GM19238 (cell line): ENCODE data around the gene RAB7B.
"Not testable (repeated sequence)": the region's sequence is repeated elsewhere in the genome, so short reads cannot be mapped to it uniquely, and the experiment has no call there.

ENCODE experiments used
- DNase-seq: peaks from one replicate; pipeline ENCODE4 v3.0.0; 2011; ENCODE audit warnings: low spot score; ENCODE audit not compliant: insufficient read length

The RAB7B gene

DNA sequence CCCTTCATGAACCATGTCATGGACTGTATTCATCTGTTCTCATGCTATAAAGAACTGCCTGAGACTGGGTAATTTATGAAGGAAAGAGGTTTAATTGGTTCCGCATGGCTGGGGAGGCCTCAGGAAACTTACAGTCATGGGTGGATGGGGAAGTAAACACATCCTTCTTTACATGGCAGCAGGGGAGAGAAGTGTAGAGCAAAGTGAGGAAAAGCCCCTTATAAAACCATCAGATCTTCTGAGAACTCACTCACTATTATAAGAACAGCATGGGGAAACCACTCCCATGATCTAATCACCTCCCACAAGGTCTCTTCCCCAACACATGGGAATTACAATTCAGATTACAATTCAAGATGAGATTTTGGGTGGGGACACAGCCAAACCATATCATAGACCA is 6.6 kb downstream of the RAB7B start:
- DNase-seq: not testable (repeated sequence)

DNA sequence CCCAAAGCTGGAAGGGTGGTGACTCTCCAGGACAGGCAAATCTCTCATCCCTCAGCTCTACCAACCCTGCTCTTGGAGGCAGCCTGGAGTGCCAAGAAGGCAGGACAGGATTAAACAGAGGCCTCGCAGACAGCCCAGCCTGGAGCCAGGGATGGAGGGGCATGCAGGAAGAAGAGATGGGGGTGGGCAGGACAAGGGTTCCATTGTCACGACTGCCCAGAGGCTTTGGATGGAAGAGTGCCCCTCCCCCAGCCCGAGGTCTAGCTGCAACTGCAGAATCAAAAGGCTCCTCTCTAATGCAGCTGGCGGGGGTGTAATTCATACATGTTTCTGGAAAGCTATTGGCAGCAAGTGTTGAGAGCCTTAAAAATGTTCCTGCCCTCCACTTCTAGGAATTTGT is 8.8 kb downstream of the RAB7B start:
- no peak for DNase-seq

DNA sequence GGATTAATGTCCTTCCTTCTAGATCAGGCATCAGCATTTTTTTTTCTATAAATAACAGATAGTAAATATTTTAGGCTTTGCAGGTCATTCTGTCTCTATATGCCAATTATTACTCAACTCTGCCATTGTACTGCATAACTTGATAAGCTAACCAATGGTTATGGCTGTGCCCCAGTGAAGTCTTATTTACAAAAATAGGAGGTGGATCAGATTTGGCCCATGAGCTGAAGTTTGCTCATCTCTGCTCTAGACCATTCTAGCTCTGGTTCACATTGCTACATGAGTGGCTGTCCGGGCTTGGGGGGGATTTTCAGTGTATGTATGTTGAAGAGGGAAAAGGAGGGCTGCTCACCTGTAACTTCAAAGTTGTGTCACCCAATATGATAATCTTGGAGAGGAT is 10.1 kb downstream of the RAB7B start:
- DNase-seq: no peak

DNA sequence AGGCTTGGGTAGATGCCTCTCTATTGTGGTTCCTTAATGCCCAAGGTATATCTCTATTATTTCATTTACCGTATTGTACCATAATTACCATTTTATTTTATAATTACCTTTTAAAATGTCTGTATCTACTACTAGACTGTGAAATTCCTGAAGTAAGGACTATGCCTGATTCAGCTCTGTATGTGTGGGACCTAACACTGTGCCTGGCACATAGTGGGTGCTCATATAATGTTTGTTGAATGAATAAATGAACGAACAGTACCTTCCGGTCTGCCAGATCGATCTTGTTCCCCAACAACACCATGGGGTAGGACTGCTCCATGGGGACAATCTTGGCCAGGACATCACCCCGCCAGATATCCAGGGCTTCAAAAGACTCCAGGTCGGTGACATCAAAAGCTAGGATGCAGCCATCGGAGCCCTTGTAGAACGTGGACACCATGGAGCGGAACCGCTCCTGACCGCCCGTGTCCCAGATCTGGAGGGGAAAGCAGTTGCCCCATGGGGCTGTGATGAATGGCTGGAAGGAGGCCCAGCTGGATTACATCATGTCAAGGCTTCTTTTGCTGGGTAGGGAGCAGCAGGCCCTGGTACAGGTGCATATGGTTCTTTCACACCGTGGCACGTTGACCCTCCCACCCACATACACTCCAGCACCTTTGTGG is 10.8 kb downstream of the RAB7B start:
- DNase-seq: no peak

DNA sequence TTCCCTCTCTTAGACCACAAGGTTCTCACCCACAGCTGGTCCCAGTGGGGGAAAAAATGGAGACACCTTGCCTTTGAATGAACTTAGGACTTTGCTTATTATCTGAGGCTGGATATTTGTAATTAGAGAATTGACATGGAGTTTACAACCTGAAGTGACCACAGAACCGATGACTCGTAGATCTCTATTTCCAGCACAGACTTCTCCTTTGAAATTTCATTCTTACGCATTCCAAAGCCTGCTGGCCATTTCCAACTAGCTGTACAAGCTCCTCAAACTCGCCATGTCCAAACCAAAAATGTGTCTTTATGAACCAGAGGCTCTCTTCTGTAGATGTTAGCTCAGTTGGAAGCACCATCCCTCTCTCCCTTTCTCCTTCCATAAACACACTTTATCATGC is 12.0 kb downstream of the RAB7B start:
- DNase-seq: no peak

DNA sequence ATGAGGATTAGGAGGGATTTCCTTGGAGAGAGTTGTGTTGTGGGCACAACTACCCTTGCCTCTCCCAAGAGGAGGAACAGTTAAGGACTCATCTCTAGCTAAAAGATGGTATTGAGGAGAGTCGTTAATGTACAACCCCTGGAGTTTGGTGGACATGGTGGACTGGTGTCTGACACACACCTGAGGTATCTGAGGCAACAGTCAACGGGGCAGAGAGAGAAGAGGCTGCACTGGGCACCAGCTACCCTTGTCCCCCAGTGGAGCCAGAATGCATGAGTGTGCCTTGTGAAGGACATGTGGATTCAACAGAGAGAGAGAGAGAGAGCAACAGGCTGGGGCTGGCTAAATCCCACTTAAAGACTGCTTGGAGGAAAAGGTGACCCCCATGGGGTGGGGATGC is 13.0 kb downstream of the RAB7B start:
- DNase-seq: no peak

DNA sequence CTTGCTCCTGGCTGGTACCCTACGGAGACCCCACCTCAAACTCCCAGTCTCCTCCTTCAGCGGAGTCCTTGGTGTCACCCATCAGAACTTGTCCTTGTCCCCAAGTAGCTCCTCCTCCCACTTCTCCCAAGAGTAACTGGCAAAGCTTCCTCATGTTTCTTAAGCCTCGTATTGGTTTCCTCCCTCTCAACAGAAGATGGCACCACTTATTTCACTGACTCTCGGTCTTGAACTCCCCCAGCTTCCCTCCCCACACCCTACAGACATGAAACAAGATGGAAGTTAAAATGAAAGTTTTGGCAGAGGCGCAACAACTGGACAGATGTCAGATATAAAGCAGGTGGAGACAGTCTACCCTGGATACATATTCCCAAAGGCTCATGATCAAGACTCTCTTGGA is 13.4 kb downstream of the RAB7B start:
- no peak for DNase-seq

DNA sequence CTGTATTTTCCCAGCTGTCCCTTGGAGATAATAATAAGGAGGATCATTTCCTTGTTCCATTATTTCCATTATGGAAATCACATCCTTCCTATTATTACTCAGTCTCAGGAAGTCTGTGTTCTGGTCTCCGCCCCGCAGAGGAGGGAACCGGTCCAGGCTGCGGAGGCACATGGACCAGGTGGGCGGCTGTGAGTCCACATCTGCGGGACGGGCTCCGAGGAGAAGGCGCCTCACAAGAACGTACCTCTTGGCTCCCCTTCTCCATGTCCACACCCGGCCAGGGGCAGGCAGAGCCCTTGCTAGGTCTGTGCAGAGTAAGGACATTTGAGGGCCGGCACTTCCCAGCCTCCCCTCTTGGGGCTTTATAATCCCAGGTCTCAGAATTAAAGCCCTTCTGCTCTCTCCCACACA is 14.6 kb downstream of the RAB7B start:
- DNase-seq: no peak

DNA sequence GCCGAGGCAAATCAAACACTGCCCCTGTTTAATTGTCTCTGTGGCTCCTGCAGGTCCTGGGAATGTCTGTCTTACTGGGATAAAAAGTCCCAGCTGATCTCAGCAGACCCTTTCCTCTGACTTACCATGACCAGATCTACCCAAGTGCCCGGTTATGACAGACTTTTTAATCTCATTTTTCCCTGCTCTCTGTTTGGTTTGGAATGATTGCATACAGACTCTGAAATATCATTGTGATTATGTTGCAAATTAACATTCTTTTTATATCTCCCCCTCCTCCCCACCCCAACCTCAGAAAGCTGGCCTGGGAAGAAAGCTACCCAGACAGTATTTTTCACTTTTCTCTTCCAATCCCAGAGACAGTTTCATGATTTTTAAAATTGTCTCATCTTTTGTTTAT is 16.3 kb downstream of the RAB7B start:
- DNase-seq: no peak

DNA sequence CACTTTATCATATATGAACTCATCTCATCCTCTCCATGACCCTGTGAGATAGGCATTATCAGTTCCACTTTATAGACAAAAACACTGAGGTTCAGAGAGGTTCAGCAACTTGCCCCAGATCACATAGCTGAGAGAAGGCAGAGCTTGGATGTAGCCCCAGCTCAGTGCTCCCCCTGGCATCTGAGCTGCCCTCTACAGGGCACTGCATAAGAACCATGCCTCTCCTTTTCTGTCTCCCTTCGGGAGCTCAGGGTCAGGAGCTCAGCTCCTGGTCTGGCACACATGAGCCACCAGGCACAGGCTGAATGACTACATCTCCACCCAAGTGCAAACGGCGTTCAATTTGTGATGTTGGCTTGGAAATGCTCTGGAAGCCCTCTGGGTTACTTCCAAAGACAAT is 16.9 kb downstream of the RAB7B start:
- DNase-seq: no peak

DNA sequence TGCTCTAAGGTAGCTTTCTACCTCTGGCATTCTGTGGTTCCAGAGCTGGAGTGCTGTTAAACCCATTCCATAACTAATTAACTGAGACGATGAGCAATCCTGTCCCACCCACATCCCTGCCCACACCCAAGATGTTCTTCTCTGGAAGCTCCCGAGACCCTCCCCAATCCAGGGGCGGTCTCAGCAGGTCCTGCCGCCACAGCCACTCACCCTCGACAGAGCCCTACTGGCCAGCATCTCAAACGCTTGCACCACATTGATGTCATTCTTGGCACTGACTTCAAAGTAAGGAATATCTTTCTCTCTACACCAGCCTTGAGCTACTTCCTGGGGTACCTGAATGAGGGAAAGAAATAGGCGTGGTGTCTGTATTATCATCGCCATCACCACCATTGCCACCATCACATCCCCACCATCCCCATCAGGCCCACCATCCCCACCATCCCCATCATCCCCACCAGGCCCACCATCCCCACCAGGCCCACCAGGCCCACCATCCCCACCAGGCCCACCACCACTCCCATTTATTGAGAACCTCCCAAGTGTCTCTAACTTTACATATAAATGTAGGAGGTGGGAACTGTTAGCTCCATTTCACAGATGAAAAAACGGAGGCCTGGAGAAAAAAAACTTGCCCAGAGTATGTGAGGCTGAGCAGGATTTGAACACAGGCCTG is 17.7 kb downstream of the RAB7B start:
- no peak for DNase-seq

DNA sequence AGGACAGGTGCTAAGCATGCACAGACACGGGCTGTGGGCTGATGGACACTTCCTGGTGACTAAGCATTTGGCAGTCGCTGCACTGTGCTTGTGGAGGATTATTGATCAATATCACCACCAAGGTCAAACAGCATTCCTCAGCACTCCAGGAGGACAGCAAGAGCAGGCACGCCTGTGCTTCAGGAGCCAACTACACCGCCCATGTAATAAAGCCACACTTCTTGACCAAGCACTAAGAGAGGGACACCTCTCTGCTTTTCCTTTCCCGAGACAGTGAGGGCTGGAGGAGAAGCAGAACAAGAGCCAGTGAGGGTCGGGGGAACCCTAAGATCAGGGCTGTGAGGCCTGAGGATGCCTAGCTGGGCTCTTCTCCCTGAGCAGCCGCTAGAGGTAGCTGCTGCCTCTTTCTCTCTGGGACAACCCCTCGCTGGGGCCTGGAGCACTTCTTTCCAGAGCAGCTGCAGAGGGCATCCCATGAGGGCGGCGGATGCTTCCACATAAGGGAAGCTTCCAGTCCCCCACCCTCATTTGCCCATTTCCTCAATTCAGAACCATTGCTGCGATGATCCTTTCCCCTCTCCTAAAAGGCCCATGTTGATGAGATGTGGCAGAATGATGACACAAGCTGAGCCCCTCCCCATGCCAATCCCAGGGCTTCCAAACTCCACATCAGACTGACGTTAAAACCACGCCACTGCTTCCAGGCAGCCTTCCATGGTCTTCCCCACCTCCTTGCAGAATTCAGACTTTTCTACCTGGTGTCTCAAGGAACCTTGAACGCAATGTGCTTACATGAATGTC is 19.1 kb downstream of the RAB7B start:
- peak; percentile 48 for DNase-seq

DNA sequence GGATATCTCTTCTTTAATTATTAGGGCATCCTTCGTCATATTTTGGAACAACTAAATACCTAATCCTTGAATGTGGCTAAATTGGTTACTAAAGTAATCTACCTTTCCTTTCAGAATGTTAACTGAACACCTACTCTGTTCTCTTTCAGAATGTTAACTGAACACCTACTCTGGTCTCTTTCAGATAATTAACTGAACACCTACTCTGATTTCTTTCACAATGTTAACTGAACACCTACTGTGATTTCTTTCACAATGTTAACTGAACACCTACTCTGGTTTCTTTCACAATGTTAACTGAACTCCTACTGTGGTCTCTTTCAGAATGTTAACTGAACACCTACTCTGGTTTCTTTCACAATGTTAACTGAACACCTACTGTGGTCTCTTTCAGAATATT is 21.9 kb downstream of the RAB7B start:
- DNase-seq: no peak

DNA sequence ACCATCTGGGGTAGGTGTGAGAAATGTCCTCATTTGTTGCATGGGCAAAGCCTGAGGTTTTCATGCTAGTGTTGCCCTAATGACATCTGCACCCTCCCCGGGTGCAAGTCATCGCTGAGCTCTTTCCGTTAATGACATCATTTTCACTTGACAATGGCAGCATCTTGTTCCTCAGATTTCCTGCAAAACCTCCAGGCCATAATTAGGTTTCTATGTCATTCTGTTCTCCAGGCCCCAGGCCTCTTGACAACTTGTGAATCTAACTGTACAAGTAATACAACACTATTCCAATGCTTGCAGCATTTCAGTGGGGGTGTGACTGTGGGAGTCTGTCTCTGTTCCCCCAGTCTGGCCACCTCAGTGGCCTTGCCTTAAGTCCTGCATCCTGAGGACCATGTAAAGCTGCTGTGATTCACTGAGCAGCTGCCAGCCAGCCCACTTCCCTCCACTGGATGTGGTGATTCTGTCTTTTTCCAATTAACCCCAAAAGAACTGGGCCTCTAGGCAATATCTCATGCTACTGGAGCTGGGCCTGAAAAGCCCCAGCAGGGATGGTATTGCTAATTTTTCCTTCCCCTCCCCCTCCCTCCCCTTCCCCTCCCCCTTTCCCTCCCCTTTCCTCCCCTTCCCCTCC is 22.8 kb downstream of the RAB7B start:
- no peak for DNase-seq

DNA sequence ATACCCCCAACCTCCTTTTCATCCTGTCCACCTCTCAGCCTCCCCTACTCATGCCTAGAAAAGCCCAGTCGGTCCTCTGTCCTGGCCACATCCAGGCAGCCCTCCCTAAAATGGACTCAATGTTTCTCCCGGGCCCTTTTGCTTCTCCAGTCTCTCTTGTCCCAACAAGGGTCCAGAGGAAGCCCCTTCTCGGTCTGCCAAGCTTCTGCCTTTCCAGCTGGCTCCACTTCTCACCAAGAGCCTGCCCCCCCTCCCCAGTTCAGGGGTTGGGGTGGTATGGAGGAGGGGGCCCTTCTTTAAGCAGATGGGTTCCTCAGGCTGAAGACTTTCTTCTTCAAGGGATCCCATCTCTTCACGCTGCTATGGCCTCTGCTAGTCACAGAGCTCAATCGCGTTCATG is 23.9 kb downstream of the RAB7B start:
- no peak for DNase-seq

DNA sequence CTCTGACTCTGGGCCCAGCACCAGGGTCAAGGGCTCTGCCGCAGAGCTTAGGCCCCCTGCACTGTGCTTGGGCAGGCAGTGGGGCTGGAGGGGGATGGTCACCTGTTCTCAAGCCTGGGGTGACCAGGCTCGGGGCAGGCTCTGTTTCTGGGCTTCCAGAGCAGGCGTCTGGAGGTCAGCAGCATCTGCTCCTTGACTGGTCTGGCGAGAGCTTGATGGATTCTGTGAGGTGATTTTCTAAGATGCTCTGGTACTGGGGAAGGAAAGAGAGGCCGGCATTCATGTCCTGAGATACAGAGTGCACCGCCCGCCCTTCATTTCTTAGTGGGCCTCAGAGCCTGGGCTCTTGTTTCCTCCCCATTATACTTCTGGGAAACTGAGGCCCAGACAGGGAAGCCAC is 24.5 kb downstream of the RAB7B start:
- no peak for DNase-seq

DNA sequence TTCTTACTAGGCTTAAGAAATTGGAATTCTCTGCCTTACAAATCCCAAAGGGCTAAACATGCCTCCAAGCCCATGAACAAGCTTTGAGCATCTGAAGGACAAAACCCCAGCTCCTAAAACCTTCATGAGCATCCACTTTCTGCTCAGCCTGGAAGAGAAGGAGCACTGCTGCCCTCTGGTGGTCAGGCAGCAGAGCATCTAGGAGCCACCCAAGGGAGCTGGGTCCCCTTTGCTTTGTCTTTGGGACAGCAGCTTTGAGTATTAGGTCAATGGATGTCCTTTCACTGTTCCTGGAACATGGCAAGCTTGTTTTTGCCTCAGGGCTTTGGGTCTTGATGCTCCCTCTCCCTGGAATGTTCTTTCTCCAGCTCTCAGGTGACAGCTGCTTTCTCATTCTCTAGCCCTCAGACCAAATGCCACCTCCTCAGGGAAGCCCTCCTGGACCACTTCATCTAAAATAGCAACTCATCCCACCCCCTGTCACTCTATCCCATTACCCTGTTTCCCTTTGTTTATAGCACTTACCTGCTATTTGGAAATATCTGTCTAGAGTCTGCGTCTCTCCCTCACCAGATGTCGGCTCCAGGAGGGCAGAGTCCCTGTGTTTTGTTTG is 25.7 kb downstream of the RAB7B start:
- DNase-seq: peak; percentile 70

DNA sequence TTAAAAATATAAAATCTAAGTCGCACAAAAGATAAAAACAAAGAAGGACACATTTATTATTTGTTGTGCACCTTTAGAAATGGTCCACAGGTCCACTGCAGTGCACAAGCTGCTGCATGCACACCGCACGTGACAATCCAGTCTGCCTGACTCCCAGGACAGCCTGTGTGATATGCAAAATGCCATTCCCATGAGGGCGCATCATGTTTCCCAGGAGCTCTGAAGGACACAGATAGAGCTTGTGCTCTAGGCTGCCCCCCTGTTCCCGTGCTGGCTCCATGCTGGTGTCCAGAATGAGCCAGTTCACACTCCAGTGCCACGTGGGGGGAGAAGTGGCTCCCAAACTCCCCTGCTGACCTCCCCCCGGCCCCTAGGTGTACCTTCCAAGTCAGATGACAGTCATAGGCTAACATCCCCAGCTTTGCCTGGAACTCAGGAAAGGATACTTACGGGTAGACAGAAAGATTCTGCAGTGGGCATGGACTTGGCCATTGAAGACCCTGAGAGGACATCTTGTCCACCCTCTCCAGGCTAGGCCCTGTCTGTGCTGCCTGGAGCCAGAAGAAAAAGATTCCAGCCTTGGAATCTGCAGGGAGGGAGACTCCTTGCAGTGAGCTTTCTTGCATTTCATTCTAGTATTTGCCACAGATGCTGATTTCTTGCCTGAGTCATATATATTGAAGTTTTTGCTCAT is 26.3 kb downstream of the RAB7B start:
- DNase-seq: no peak

DNA sequence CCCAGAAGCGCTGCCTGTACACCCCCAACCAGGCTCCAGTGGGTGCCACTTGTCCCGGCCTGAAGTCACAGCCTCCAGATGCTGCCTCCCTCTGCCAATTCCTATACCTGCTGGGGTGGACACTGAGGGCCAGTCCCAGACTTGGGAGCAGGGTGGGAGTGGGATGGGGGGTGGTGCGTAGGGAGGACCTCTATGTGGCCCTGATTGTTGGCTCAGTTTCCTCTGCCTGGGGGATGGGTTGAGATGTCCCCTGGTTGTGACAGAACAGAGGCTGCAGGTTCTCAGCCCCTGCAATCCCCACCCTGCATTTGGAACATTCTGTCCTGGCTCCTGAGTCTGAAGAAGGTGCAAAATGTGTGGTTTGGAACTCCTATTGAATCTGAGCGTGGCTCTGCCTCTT is 27.2 kb downstream of the RAB7B start:
- DNase-seq: no peak

DNA sequence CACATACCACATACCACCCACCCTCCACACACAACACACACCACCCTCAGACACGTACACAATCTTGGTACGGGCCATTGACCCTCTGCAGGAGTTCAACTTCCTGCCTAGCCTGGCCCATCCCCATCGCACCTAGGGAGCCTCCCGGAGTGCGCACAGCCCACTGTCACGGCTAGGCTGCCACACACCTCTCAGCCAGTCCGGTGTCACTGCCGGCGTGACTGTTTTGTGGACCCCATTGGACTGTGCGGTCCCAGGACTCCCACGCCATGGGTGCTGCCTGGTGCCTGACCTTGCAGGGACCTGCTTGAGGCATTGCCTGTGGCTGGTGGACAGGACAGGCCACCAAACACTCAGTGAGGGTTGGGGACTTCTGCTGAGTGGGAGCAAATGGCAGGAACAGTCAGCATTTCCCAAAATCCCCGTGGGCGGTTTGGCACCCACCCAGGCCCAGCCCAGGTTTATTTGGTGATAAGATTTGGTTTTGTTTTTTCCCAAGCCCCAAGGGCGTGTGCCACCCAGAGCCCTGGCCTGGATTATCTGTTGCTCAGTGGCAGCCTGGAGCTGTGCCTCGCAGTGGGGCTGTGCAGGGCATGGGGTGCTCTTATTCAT is 27.7 kb downstream of the RAB7B start:
- no peak for DNase-seq

DNA sequence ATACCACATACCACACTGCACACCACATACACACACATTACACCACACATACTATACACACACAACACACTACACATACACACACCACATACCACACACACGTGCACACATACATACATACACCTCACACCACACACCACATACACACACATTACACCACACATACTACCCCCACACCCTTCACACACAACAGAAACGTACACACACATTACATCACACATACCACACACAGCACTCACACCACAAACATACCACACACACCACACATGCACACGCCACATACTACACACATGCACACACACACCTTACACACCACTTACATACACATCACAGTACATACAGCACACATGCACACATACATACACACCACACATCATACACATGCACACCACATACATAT is 28.5 kb downstream of the RAB7B start:
- DNase-seq: no peak
